ENCODE results near the gene CPSF6. TPM values are rescaled to one million over a fixed set of nuclear protein-coding genes. Genes with fewer than 3 reads are reported as not detected.
"Not testable (repeated sequence)": the region's sequence is repeated elsewhere in the genome, so short reads cannot be mapped to it uniquely, and the experiment has no call there.

The CPSF6 gene
- total RNA-seq, 3 donors from 2014 or later, result 29.9 to 59.3 (median 41.3) TPM

GRCh38 chr12:69262264-69262974 is 23.1 kb downstream of the CPSF6 start:
- Histone ChIP-seq H3K36me3 (no peaks in the 10 kb centered on the region), H3K4me1 (no peaks in the 10 kb centered on the region), H3K27me3 (no peaks in the 10 kb centered on the region), H3K9me3 (no peaks in the 10 kb centered on the region), H3K27ac (no peak overlapping the region), H3K4me3 (no peak overlapping the region)
- no peak for DNase-seq (ENCODE audit: low spot score in 2 of 2)
- TF ChIP-seq POLR2AphosphoS5 (IDR thresholded peaks at IDR 0.05), result no peak
- TF ChIP-seq POLR2A (IDR thresholded peaks at IDR 0.05), result no peak
- TF ChIP-seq CTCF (IDR thresholded peaks at IDR 0.05), result no peak
- intact Hi-C loops (cut with DNase I; ENCODE audit: low total_unique reads), result no loop called here

- no peaks in the 10 kb centered on the region for H3K36me3 ChIP-seq
- no peak overlapping the region for H3K27ac ChIP-seq
- DNase-seq (ENCODE audit: low spot score in 2 of 2), result no peak
- intact Hi-C loops (cut with DNase I; ENCODE audit: low total_unique reads), result no loop called here
- no peaks in the 10 kb centered on the region for H3K27me3 ChIP-seq
- no peaks in the 10 kb centered on the region for H3K4me1 ChIP-seq
- no peaks in the 10 kb centered on the region for H3K9me3 ChIP-seq
- TF ChIP-seq POLR2A (IDR thresholded peaks at IDR 0.05), result no peak
- no peak for TF ChIP-seq CTCF (IDR thresholded peaks at IDR 0.05)
- TF ChIP-seq POLR2AphosphoS5 (IDR thresholded peaks at IDR 0.05), result no peak
- H3K4me3 ChIP-seq, result no peak overlapping the region
These were observed 25.8 kb downstream of the CPSF6 start for GRCh38 chr12:69265205-69265604.

- H3K4me1 ChIP-seq; intact Hi-C loops (cut with DNase I; ENCODE audit: low total_unique reads); H3K27me3 ChIP-seq; DNase-seq (ENCODE audit: low spot score in 2 of 2); H3K36me3 ChIP-seq; H3K9me3 ChIP-seq; H3K4me3 ChIP-seq; H3K27ac ChIP-seq: not testable (repeated sequence)
These were observed 26.3 kb downstream of the CPSF6 start for GRCh38 chr12:69265633-69266032.

GRCh38 chr12:69266036-69266635 is 26.8 kb downstream of the CPSF6 start:
- no peak for TF ChIP-seq POLR2A (IDR thresholded peaks at IDR 0.05)
- no peak for DNase-seq (ENCODE audit: low spot score in 2 of 2)
- Histone ChIP-seq H3K27ac (no peak overlapping the region), H3K4me3 (no peak overlapping the region), H3K9me3 (no peaks in the 10 kb centered on the region), H3K27me3 (no peaks in the 10 kb centered on the region), H3K4me1 (no peaks in the 10 kb centered on the region), H3K36me3 (no peaks in the 10 kb centered on the region)
- intact Hi-C loops (cut with DNase I; ENCODE audit: low total_unique reads), result no loop called here

GRCh38 chr12:69269736-69270135 is 30.4 kb downstream of the CPSF6 start:
- no peak overlapping the region for H3K27ac ChIP-seq
- no peaks in the 10 kb centered on the region for H3K36me3 ChIP-seq
- no peaks in the 10 kb centered on the region for H3K4me1 ChIP-seq
- intact Hi-C loops (cut with DNase I; ENCODE audit: low total_unique reads), result no loop called here
- TF ChIP-seq POLR2A (IDR thresholded peaks at IDR 0.05) (no peak), POLR2AphosphoS5 (IDR thresholded peaks at IDR 0.05) (no peak), CTCF (IDR thresholded peaks at IDR 0.05) (no peak)
- no peaks in the 10 kb centered on the region for H3K27me3 ChIP-seq
- no peak overlapping the region for H3K4me3 ChIP-seq
- no peaks in the 10 kb centered on the region for H3K9me3 ChIP-seq
- DNase-seq (ENCODE audit: low spot score in 2 of 2), result no peak

GRCh38 chr12:69272511-69272910 is 33.1 kb downstream of the CPSF6 start:
- no peak for TF ChIP-seq POLR2AphosphoS5 (IDR thresholded peaks at IDR 0.05)
- TF ChIP-seq POLR2A (IDR thresholded peaks at IDR 0.05), result no peak
- no peak for TF ChIP-seq CTCF (IDR thresholded peaks at IDR 0.05)
- H3K27ac ChIP-seq, result no peak overlapping the region
- no peak overlapping the region for H3K4me3 ChIP-seq
- H3K4me1 ChIP-seq, result no peaks in the 10 kb centered on the region
- H3K9me3 ChIP-seq, result no peaks in the 10 kb centered on the region
- no peak for DNase-seq (ENCODE audit: low spot score in 2 of 2)
- H3K27me3 ChIP-seq, result no peaks in the 10 kb centered on the region
- H3K36me3 ChIP-seq, result no peaks in the 10 kb centered on the region
- intact Hi-C loops (cut with DNase I; ENCODE audit: low total_unique reads), result no loop called here

Data from breast epithelium (tissue), 4 donors.